Measurements from ENCODE around the gene FBRS.

DNA sequence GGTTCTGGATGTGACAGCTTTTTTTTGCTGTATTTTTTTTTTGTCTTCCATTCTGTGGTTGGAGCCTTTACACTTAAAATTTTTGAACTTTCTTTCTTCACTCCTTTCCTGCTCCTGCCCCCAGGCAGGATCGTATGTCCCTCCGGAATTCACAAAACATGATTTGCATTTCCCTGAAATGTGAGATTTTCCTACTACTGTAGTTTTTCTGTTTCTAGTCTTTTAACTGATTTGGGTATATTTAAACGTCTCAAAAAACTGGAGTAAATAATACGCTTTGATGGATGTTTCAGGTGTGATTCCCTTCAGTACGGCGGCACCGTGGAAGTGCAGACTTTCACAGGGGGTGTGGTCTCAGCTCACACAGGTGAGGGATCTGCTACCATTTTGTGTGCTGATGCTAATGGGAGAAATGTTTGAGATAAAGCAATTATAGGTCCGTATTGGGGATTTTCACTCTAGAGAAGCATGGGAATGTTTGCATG, 41.4 kb downstream of the FBRS start:
- TF ChIP-seq, protein P1, sequence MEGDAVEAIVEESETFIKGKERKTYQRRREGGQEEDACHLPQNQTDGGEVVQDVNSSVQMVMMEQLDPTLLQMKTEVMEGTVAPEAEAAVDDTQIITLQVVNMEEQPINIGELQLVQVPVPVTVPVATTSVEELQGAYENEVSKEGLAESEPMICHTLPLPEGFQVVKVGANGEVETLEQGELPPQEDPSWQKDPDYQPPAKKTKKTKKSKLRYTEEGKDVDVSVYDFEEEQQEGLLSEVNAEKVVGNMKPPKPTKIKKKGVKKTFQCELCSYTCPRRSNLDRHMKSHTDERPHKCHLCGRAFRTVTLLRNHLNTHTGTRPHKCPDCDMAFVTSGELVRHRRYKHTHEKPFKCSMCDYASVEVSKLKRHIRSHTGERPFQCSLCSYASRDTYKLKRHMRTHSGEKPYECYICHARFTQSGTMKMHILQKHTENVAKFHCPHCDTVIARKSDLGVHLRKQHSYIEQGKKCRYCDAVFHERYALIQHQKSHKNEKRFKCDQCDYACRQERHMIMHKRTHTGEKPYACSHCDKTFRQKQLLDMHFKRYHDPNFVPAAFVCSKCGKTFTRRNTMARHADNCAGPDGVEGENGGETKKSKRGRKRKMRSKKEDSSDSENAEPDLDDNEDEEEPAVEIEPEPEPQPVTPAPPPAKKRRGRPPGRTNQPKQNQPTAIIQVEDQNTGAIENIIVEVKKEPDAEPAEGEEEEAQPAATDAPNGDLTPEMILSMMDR (IDR thresholded peaks at IDR 0.05): no peak
- TF ChIP-seq POLR2A (IDR thresholded peaks at IDR 0.05): no peak

Measured in testis (tissue), 2 donors.